ENCODE results near the gene LLGL2.
A peak's percentile ranks its signal among the peaks of the same experiment; 100 is the strongest.

LLGL2 gene

DNA sequence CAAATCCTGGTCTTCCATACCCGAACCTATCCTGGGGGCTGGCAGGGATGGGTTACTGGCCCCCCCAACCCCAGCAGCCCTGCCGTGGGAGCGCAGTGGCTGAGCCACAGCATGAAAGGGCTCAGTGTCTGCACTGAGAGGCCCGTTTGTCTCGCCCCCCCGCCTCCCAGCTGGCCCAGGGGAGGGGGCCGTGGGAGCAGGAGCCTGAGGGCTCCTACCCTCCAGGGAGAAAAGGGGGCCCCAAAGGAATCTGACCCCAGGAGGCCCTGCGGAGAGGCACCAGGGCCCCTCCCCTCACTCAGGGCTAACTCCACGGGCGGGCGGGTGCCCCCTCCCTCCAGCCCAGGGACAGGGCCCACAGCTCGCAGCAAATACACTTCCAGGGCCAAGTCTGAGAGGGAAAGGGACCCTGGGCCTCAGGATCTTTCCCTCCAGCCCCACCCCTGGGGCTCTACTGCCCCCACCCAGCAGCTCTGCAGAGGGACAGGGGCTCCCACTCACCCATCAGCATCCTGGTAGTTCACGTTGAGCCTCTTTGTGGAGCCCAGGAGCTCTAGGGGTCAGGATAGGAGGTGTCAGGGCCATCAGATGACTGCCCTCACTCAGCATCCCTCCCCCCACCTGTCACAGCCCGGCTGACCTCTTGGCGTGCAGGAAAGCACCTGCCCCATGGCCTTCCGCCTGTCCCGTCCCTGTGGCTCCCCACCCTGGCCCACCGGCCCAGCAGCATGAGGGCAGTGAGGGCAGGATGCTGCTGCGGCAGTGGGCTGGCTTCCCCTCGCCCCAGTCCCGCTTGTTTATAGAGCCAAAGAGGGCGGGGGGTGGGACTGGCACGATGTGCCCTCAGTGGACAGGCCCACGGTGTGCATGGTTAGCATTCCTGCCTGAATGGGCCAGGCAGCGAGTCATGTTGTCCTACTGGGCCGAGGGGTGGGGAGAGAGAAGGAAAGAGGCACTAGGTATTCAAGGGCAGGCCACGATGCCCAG, 17.5 kb upstream of the LLGL2 start:
- no peak overlapping the region for H3K4me3 ChIP-seq (ENCODE audit: low read length)
- TF ChIP-seq ZNF274 (IDR thresholded peaks at IDR 0.05; ENCODE audit: low read depth, low read length), result no peak

DNA sequence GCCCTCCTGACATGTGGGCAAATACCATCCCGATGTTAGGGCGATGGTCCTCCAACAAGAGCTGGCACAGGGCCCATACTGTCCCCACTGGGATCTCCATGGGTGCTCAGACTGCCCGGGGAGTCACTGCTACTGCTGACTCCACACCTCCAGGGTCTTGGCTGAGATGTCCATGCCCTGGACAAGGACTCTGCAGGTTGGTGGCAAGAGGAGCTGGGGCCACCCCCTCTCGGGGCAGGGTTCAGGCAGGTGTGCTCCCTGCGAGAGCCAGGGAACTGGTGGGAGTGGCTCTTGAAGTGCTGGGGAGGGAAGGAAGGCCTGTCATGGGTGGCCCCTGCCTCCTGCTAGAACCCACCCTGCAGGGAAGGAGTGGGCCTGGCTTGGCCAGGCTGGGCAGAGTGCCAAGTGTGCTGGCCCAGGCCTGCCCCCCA, 16.6 kb upstream of the LLGL2 start:
- H3K4me3 ChIP-seq (ENCODE audit: low read length), result no peak overlapping the region
- TF ChIP-seq ZNF274 (IDR thresholded peaks at IDR 0.05; ENCODE audit: low read depth, low read length), result no peak

GRCh38 chr17:75509528-75510258, 15.8 kb upstream of the LLGL2 start:
- TF ChIP-seq ZNF274 (IDR thresholded peaks at IDR 0.05; ENCODE audit: low read depth, low read length), result no peak
- no peak overlapping the region for H3K4me3 ChIP-seq (ENCODE audit: low read length)

DNA sequence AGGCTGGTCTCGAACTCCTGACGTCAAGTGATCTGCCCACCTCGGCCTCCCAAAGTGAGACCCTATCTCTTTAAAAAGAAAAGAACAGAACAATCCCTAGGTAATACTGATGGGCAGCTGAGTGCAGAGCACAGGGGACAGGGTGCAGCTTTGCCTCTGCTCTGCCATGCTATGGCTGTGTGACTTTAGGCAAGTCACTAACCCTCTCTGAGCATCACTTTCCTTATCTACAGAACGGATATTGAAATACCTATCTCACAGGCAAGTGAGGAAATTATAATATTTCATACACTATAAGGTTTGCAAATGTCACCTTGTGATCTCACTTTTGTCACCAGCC, 14.3 kb upstream of the LLGL2 start:
- no peak overlapping the region for H3K4me3 ChIP-seq (ENCODE audit: low read length)
- TF ChIP-seq ZNF274 (IDR thresholded peaks at IDR 0.05; ENCODE audit: low read depth, low read length), result no peak

- H3K4me3 ChIP-seq (ENCODE audit: low read length), result no peak overlapping the region
Observed at GRCh38 chr17:75511610-75512575, 13.6 kb upstream of the LLGL2 start.

GRCh38 chr17:75512926-75513640, 12.4 kb upstream of the LLGL2 start:
- no peak for TF ChIP-seq ZNF274 (IDR thresholded peaks at IDR 0.05; ENCODE audit: low read depth, low read length)
- H3K4me3 ChIP-seq (ENCODE audit: low read length), result no peak overlapping the region

More at GRCh38 chr17:75511610-75512575, 13.6 kb upstream of the LLGL2 start:
- no peak for TF ChIP-seq ZNF274 (IDR thresholded peaks at IDR 0.05; ENCODE audit: low read depth, low read length)

- TF ChIP-seq ZNF274 (IDR thresholded peaks at IDR 0.05; ENCODE audit: low read depth, low read length), result no peak
- H3K4me3 ChIP-seq (ENCODE audit: low read length), result no peak overlapping the region
Observed at GRCh38 chr17:75513641-75514000, 11.9 kb upstream of the LLGL2 start.

DNA sequence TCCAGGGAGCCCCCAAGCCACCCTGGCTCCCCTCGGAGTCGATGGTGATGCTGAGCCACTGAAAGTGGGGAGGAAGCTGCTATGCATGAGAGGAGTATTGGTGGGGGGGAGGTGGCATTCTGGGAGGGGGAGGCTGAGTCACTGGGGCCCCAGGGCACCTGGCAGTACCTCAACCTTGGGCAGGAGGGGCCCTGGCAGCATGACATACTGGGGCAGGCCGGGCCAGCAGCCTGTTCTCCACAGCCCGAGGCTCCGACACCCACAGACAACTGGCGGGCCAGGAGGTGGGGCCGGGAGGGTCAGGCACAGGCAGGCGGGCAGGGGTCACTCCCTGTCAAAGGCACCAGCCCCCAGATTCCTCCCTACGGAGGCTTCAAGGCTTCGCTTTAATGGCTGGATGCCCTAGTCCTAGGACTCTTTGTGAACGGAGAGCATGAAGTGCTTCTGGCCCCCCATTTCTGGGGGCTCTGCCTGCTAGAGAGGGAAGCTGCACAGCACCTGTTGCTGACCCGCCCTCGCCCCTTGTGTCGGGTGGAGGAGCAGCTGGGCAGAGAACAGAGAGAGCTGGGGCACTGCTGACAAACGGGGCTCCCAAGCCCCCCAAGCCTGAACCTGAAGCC, 11.1 kb upstream of the LLGL2 start:
- no peak for TF ChIP-seq ZNF274 (IDR thresholded peaks at IDR 0.05; ENCODE audit: low read depth, low read length)
- no peak overlapping the region for H3K4me3 ChIP-seq (ENCODE audit: low read length)

- TF ChIP-seq ZNF274 (IDR thresholded peaks at IDR 0.05; ENCODE audit: low read depth, low read length), result no peak
- peak overlapping the region; percentile 37 for H3K4me3 ChIP-seq (ENCODE audit: low read length)
Observed at GRCh38 chr17:75514919-75515495, 10.5 kb upstream of the LLGL2 start.

DNA sequence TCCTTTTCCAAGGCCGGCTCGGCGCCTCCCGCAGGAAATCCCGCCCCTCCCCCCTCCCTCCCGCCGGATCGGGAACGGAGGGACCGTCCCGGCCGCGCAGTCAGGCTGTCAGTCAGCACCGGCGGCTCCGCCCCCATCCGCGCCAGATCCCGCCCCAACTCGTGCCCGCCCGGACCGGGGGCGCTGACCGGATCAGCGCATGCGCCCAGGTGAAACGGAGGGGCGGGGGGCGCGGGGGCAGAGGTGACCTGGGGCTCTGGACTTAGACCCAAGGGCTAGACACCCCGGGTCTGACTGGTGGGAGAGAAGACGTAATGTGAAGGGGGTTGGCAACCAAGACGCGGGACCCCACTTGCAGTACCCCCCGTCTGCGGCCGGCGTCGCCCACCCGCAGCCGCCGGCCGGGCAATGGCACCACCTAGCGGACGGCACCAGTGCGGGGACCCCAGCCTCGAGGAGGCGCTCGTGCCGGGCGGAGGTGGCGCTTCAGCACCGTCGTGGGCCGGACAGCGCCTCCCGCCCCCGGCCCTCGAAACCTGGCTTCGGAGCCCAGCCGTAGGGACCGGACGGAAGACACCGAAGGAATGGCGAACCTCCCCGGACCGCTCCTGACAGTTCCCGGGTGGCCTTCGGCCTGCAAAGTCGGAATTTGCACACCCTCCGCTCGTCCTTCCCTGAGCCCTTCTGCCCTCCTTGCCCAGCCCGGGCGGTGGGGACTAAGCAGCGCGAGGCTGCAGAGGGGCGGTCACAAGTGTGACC, 9.8 kb upstream of the LLGL2 start, which contains the start of gene CASKIN2:
CASKIN2 (minus strand) TSS at position 42 of the 759 bp plus-strand sequence. CDS start 1,733 bp downstream, outside the sequence.
- peak within 1 kb of the TSS; percentile 68 for H3K4me3 ChIP-seq (ENCODE audit: low read length)
- TF ChIP-seq ZNF274 (IDR thresholded peaks at IDR 0.05; ENCODE audit: low read depth, low read length), result no peak

GRCh38 chr17:75516255-75516618, 9.3 kb upstream of the LLGL2 start, which contains the start of gene TSEN54:
Gene TSEN54, plus strand, starts transcription at chr17:75516528. Its CDS starts 33 bp downstream, at chr17:75516561.
- peak within 1 kb of the TSS; percentile 79 for H3K4me3 ChIP-seq (ENCODE audit: low read length)
- TF ChIP-seq ZNF274 (IDR thresholded peaks at IDR 0.05; ENCODE audit: low read depth, low read length), result no peak
